ENCODE results near the gene MCAM.

Gene MCAM

GRCh38 chr11:119262668-119263351 is 54.1 kb downstream of the MCAM start:
- DNase-seq (ENCODE audit: low spot score): no peak

- DNase-seq (ENCODE audit: low spot score): no peak
Measured at GRCh38 chr11:119258983-119259382, 57.9 kb downstream of the MCAM start.
